ENCODE measurements around the gene SDCBP2.
A peak's percentile ranks its signal among the peaks of the same experiment; 100 is the strongest.
"Not testable (repeated sequence)": the region's sequence is repeated elsewhere in the genome, so short reads cannot be mapped to it uniquely, and the experiment has no call there.

SDCBP2 gene

GRCh38 chr20:1353956-1354355, 25.0 kb upstream of the SDCBP2 start:
- H3K27me3 ChIP-seq (ENCODE audit: insufficient read depth, low read depth, severe bottlenecking) = no peaks in the 10 kb centered on the region
- no peaks in the 10 kb centered on the region for H3K9me3 ChIP-seq (ENCODE audit: severe bottlenecking)
- DNase-seq = no peak
- peaks cover 3% of the 10 kb centered on the region; the same call in 1 of the 2 replicates for H3K36me3 ChIP-seq
- no peak overlapping the region for H3K4me3 ChIP-seq (ENCODE audit: low read depth, low read length)
- TF ChIP-seq CTCF (IDR thresholded peaks at IDR 0.05; ENCODE audit: low read depth, low read length) = no peak
- H3K27ac ChIP-seq = no peak overlapping the region

GRCh38 chr20:1346315-1346969, 17.5 kb upstream of the SDCBP2 start:
- H3K27ac ChIP-seq = no peak overlapping the region
- no peak for TF ChIP-seq CTCF (IDR thresholded peaks at IDR 0.05; ENCODE audit: low read depth, low read length)
- H3K27me3 ChIP-seq (ENCODE audit: insufficient read depth, low read depth, severe bottlenecking) = no peaks in the 10 kb centered on the region
- H3K36me3 ChIP-seq = peaks cover 3% of the 10 kb centered on the region; the same call in 1 of the 2 replicates
- H3K4me3 ChIP-seq (ENCODE audit: low read depth, low read length) = no peak overlapping the region
- DNase-seq = no peak
- H3K9me3 ChIP-seq (ENCODE audit: severe bottlenecking) = no peaks in the 10 kb centered on the region

GRCh38 chr20:1345756-1346093, 16.8 kb upstream of the SDCBP2 start:
- no peak for TF ChIP-seq CTCF (IDR thresholded peaks at IDR 0.05; ENCODE audit: low read depth, low read length)
- Histone ChIP-seq H3K9me3 (ENCODE audit: severe bottlenecking) (no peaks in the 10 kb centered on the region), H3K27me3 (ENCODE audit: insufficient read depth, low read depth, severe bottlenecking) (no peaks in the 10 kb centered on the region), H3K27ac (no peak overlapping the region), H3K36me3 (peaks cover 2% of the 10 kb centered on the region; the same call in 1 of the 2 replicates), H3K4me3 (ENCODE audit: low read depth, low read length) (no peak overlapping the region)
- no peak for DNase-seq

DNA sequence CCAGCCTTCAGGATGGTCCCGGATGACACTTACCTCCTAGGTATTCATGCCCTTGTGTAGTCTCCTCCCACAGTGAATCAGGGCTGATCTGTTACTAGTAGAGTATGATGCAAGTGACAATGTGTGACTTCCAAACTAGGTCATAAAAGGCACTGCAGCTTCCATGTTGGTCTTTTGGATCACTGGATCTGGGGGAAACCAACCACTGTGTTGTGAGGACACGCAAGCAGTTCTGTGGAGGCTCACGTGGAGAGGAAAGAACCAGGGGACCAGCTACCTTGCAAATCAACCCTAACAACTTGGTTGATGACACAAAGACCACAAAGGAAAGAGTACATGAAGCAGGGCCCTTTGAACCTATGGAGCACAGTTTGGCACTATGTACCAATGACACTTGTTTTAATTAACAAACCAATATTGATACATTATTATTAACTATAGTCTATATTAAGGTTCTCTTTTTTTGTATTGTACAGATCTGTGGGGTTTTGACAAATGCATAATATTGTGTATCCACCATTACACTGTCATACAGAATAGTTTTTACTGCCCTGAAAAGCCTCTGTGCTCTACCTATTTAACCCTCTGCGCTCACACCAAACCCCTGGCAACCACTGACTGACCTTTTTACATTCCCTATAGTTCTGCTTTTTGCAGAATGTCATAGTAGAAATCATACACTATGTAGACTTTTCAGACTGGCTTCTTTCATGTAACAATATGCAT, 16.3 kb upstream of the SDCBP2 start:
- no peak for DNase-seq

GRCh38 chr20:1343446-1344124, 14.6 kb upstream of the SDCBP2 start:
- not testable (repeated sequence) for DNase-seq; H3K27ac ChIP-seq; H3K4me3 ChIP-seq (ENCODE audit: low read depth, low read length); H3K27me3 ChIP-seq (ENCODE audit: insufficient read depth, low read depth, severe bottlenecking); H3K36me3 ChIP-seq; H3K9me3 ChIP-seq (ENCODE audit: severe bottlenecking)

More for the DNA sequence above, 16.3 kb upstream of the SDCBP2 start:
- Histone ChIP-seq H3K4me3 (ENCODE audit: low read depth, low read length) (no peak overlapping the region), H3K36me3 (no peaks in the 10 kb centered on the region), H3K27me3 (ENCODE audit: insufficient read depth, low read depth, severe bottlenecking) (no peaks in the 10 kb centered on the region), H3K27ac (no peak overlapping the region), H3K9me3 (ENCODE audit: severe bottlenecking) (no peaks in the 10 kb centered on the region)
- no peak for TF ChIP-seq CTCF (IDR thresholded peaks at IDR 0.05; ENCODE audit: low read depth, low read length)

DNA sequence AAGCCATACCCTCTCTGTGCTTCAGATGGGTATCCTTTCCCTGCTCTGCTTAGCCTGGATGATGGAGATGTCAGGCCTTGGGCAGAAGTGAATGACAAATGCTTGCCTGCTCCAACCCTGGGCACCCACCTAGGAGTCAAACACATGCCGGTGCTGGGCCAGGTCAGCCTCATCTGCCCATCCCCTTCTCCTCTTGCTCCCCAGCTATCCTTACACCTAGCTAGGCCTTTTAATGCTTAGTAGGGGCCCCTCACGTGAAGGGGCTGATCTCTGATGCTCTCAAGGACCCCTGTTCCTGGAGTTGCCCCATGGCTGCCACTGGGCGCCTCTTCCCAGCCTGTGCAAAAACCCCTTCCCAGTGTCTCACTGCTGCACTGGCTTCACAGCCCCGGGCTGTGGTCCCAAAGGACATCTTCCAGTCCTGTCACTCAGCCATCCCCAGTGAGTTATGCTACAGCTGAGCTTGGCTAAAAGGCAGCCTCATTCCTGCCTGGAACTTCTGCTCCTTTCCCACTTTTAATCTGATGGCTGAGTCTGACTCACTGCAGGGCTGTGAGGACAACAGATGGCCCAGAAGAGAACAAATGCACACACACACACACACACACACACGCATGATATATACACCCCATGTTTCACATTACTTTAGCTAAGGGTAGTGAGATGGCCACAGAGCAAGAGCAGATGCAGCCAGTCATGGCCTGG, 12.8 kb upstream of the SDCBP2 start:
- no peaks in the 10 kb centered on the region for H3K9me3 ChIP-seq (ENCODE audit: severe bottlenecking)
- H3K27ac ChIP-seq = no peak overlapping the region
- H3K4me3 ChIP-seq (ENCODE audit: low read depth, low read length) = no peak overlapping the region
- H3K36me3 ChIP-seq = no peaks in the 10 kb centered on the region
- DNase-seq = peak; percentile 38
- TF ChIP-seq CTCF (IDR thresholded peaks at IDR 0.05; ENCODE audit: low read depth, low read length) = no peak
- no peaks in the 10 kb centered on the region for H3K27me3 ChIP-seq (ENCODE audit: insufficient read depth, low read depth, severe bottlenecking)
